Uterus (tissue), 4 donors: ENCODE measurements around the gene PRDX1. TPM values are rescaled to one million over a fixed set of nuclear protein-coding genes. Genes with fewer than 3 reads are reported as not detected.

Source experiments
- DNase-seq, 2 donors: peaks; one replicate each; pipeline ENCODE4 v3.0.0-alpha.2; 2019 to 2020
- H3K27ac ChIP-seq, 2 donors: fragments of 200-600 bp; sonication (generic); 1 replicate in 1 of 2; 2 replicates in 1 of 2; pipeline ENCODE4 v1.5.1; 2016 to 2018
- H3K27me3 ChIP-seq, 2 donors: fragments of 200-600 bp; sonication (generic); one replicate each; pipeline ENCODE4 v1.5.1; 2018 to 2019; ENCODE audit warnings: control low read depth in 1 of 2
- H3K36me3 ChIP-seq, 2 donors: fragments of 200-600 bp; sonication (generic); one replicate each; pipeline ENCODE4 v1.5.1; 2019; ENCODE audit warnings: control low read depth in 1 of 2
- H3K4me1 ChIP-seq, 2 donors: fragments of 200-600 bp; sonication (generic); one replicate each; pipeline ENCODE4 v1.5.1; 2018 to 2019; ENCODE audit warnings: control low read depth in 1 of 2
- H3K4me3 ChIP-seq, 2 donors: fragments of 200-600 bp; sonication (generic); 1 replicate in 1 of 2; 2 replicates in 1 of 2; pipeline ENCODE4 v1.5.1; 2018 to 2019; ENCODE audit warnings: mild to moderate bottlenecking in 1 of 2
- H3K9me3 ChIP-seq, 2 donors: fragments of 200-600 bp; sonication (generic); one replicate each; pipeline ENCODE4 v1.5.1; 2019; ENCODE audit warnings: control low read depth in 1 of 2
- POLR2A ChIP-seq, 2 donors: fragments of 450-650 bp; IDR thresholded peaks; one replicate each; pipeline ENCODE4 v1.6.1; 2016; ENCODE audit warnings: antibody characterized with exemption in 2 of 2, mild to moderate bottlenecking in 1 of 2, moderate library complexity in 1 of 2
- intact Hi-C: fragments of 100-400 bp; cut with DNase I; formaldehyde crosslinking; loops from one replicate; pipeline ENCODE4 v1.15.1; 2023; ENCODE audit warnings: low total_unique reads
- total RNA-seq, 4 donors: library from RNA; depleted of rRNA in 3 of 4; stranded (reverse); fragments of >200 nt in 3 of 4; gene quantifications; one replicate each; pipeline versions ENCODE4 v1.1.0 to v1.2.4, GENCODE V29; 2014 to 2023
- TF ChIP-seq, protein P1 (sequence below), 4 experiments: fragments of 200-600 bp in 2 of 4; fragments of 450-650 bp in 2 of 4; sonication (generic) in 2 of 4; IDR thresholded peaks; one replicate each; pipeline ENCODE4 v1.5.1; 2016 to 2019; ENCODE audit warnings: antibody characterized with exemption in 4 of 4, mild to moderate bottlenecking in 2 of 4, moderate library complexity in 1 of 4
- donor health status: DM: yes; HTN: yes; CAD: no.

PRDX1 gene
- total RNA-seq, 4 donors from 2014 or later: 189 to 253 (median 202) TPM

DNA sequence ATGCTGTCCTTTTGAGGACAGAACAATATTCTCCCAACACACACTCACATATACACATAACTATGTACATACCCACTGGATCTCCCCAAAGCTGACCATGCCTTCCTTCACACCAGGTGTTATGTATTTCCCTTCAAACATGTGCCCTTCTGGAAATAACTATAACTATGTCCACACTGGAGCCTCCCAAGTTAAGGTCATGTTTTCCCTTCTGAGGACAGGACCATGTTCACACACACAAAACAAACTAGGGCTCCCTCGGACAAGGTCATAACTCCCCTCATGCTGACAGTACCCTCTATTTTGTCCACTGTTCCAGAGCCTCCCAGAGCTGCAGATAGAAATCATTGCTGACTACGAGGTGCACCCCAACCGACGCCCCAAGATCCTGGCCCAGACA, 13.8 kb downstream of the PRDX1 start:
- TF ChIP-seq POLR2A (IDR thresholded peaks at IDR 0.05): no peak
- TF ChIP-seq, protein P1, sequence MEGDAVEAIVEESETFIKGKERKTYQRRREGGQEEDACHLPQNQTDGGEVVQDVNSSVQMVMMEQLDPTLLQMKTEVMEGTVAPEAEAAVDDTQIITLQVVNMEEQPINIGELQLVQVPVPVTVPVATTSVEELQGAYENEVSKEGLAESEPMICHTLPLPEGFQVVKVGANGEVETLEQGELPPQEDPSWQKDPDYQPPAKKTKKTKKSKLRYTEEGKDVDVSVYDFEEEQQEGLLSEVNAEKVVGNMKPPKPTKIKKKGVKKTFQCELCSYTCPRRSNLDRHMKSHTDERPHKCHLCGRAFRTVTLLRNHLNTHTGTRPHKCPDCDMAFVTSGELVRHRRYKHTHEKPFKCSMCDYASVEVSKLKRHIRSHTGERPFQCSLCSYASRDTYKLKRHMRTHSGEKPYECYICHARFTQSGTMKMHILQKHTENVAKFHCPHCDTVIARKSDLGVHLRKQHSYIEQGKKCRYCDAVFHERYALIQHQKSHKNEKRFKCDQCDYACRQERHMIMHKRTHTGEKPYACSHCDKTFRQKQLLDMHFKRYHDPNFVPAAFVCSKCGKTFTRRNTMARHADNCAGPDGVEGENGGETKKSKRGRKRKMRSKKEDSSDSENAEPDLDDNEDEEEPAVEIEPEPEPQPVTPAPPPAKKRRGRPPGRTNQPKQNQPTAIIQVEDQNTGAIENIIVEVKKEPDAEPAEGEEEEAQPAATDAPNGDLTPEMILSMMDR (IDR thresholded peaks at IDR 0.05): no peak
- intact Hi-C loops: no loop called here
- no peaks in the 10 kb centered on the region for H3K4me1 ChIP-seq
- DNase-seq: no peak
- no peaks in the 10 kb centered on the region for H3K36me3 ChIP-seq
- no peaks in the 10 kb centered on the region for H3K27me3 ChIP-seq
- no peak overlapping the region for H3K27ac ChIP-seq
- no peak overlapping the region for H3K4me3 ChIP-seq
- H3K9me3 ChIP-seq: no peaks in the 10 kb centered on the region

DNA sequence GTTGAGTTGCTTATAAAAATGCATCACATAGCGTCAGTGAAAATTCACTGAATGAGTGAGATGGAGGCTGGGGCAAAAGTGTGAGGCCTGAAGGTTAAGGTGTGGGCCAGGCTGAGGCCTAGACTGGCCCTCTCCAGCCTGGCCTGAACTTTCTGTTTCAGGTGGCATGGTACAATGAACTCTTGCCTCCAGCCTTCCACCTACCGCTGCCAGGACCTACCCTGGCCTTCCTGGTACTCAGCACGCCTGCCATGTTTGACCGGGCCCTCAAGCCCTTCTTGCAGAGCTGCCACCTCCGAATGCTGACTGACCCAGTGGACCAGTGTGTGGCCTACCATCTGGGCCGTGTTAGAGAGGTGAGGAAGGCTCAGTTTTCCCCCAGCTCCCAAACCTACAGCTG, 14.5 kb downstream of the PRDX1 start:
- no peaks in the 10 kb centered on the region for H3K9me3 ChIP-seq
- no peak overlapping the region for H3K27ac ChIP-seq
- no peaks in the 10 kb centered on the region for H3K36me3 ChIP-seq
- no peaks in the 10 kb centered on the region for H3K4me1 ChIP-seq
- TF ChIP-seq, protein P1 (IDR thresholded peaks at IDR 0.05): no peak
- no peak for TF ChIP-seq POLR2A (IDR thresholded peaks at IDR 0.05)
- H3K4me3 ChIP-seq: no peak overlapping the region
- intact Hi-C loops: no loop called here
- no peak for DNase-seq
- H3K27me3 ChIP-seq: no peaks in the 10 kb centered on the region

DNA sequence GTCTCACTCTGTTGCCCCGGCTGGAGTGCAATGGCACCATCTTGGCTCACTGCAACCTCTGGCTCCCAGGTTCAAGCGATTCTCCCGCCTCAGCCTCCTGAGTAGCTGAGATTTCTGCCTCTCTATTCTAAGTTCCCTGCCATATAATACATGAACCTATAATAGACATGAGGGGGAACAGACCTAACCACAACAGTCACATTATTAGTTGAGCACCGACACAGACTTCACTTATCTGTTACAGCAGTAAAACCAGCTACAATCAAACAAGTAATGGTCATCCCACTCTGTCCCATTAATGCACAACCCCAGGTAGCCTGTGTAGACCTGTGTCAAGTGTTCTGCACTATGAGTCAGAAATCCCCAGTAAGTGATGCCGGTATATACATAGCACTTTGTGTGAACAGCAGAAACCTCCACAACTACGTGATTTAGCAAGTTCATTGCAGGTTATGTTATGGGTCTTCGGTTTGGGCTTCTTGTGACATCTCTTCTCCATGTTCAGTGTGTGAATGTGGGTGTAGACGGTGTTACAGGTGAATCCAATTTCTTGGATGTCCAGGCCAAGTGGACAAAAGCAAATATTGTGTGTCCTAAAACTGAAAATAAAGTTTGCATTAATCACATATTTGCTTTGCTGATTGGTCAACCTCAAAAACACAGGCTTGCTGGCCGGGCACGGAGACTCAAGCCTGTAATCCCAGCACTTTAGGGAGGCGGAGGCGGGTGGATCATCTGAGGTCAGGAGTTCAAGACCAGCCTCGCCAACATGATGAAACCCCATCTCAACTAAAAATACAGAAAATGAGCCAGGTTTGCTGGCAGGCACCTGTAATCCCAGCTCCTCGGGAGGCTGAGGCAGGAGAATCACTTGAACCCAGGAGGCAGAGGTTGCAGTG, 18.0 kb downstream of the PRDX1 start:
- no peaks in the 10 kb centered on the region for H3K9me3 ChIP-seq
- intact Hi-C loops: no loop called here
- no peak overlapping the region for H3K27ac ChIP-seq
- no peaks in the 10 kb centered on the region for H3K27me3 ChIP-seq
- no peak for TF ChIP-seq POLR2A (IDR thresholded peaks at IDR 0.05)
- TF ChIP-seq, protein P1 (IDR thresholded peaks at IDR 0.05): no peak
- DNase-seq: no peak
- no peak overlapping the region for H3K4me3 ChIP-seq
- H3K36me3 ChIP-seq: no peaks in the 10 kb centered on the region
- peaks cover 0 to 7% of the 10 kb centered on the region in 2 donors for H3K4me1 ChIP-seq

DNA sequence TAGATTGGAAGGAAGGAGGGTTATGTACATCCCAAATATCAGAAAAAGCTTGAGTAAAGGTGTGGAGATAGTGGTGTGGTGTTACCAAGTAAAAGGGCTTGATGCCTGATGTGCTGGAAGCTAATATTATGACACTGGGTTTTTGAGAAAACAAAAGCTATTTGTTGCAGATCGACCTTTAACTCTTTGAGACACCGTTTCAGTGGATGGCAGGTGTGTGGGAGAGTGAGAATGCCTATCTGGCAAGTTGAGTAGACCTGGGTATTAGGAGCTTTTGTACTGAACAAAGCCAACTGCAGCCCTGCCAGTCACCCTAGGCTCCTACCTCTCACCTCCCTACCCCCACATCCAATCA, 20.2 kb downstream of the PRDX1 start:
- no peak overlapping the region for H3K27ac ChIP-seq
- H3K4me3 ChIP-seq: no peak overlapping the region
- no peak for DNase-seq
- intact Hi-C loops: no loop called here
- no peaks in the 10 kb centered on the region for H3K36me3 ChIP-seq
- no peak for TF ChIP-seq POLR2A (IDR thresholded peaks at IDR 0.05)
- TF ChIP-seq, protein P1 (IDR thresholded peaks at IDR 0.05): no peak
- no peaks in the 10 kb centered on the region for H3K9me3 ChIP-seq
- peaks cover 0 to 7% of the 10 kb centered on the region in 2 donors for H3K4me1 ChIP-seq
- no peaks in the 10 kb centered on the region for H3K27me3 ChIP-seq

DNA sequence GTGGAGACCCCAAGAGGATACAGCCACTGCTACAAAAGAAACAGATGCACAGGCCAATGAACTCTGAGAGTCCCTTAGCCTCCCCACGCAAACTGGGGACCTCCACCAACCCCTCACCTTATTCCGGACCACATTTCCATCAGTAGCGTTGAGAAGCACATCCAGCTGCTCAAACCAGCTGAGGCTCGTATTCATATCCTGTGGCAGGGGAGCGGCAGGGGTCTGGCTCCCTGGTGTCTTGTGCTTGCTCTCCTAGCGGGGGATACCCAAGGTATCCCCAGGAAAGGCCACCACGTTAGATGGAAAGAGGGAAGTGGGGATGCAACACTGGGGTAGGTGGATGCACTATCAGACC, 22.3 kb downstream of the PRDX1 start:
- Histone ChIP-seq H3K36me3 (no peaks in the 10 kb centered on the region), H3K27ac (peak overlapping the region; percentile 74 to 80), H3K27me3 (no peaks in the 10 kb centered on the region), H3K4me3 (peak overlapping the region; percentile 50 to 63), H3K9me3 (no peaks in the 10 kb centered on the region), H3K4me1 (peaks cover 0 to 7% of the 10 kb centered on the region in 2 donors)
- no peak for DNase-seq
- TF ChIP-seq, protein P1 (IDR thresholded peaks at IDR 0.05): no peak
- no peak for TF ChIP-seq POLR2A (IDR thresholded peaks at IDR 0.05)
- intact Hi-C loops: loop anchor here (10.0 kb wide), 1 partner anchor 155 kb away; the partner anchor contains the start of genes MUTYH and TOE1
